Endothelial cell (in vitro differentiated cells): Measurements from ENCODE around the gene PSMG3. TPM values are rescaled to one million over a fixed set of nuclear protein-coding genes. Genes with fewer than 3 reads are reported as not detected.
"Not testable (repeated sequence)": the region's sequence is repeated elsewhere in the genome, so short reads cannot be mapped to it uniquely, and the experiment has no call there.

Experiments used
- DNase-seq: peaks from one replicate; pipeline ENCODE4 v3.0.0; 2021; ENCODE audit warnings: low spot score
- H3K27ac Mint-ChIP-seq: one replicate; pipeline ENCODE4 v1.8.0; 2021; ENCODE audit warnings: mixed read lengths, inconsistent platforms; ENCODE audit not compliant: unreplicated experiment
- H3K27me3 Mint-ChIP-seq: one replicate; pipeline ENCODE4 v1.8.0; 2021; ENCODE audit warnings: mild to moderate bottlenecking, moderate library complexity, mixed read lengths, inconsistent platforms; ENCODE audit not compliant: unreplicated experiment
- H3K36me3 Mint-ChIP-seq: one replicate; pipeline ENCODE4 v1.8.0; 2021; ENCODE audit warnings: mild to moderate bottlenecking, low read depth, mixed read lengths, inconsistent platforms; ENCODE audit not compliant: unreplicated experiment
- H3K4me1 Mint-ChIP-seq: one replicate; pipeline ENCODE4 v1.8.0; 2021; ENCODE audit warnings: mild to moderate bottlenecking, mixed read lengths, inconsistent platforms; ENCODE audit not compliant: unreplicated experiment
- H3K4me3 Mint-ChIP-seq: one replicate; pipeline ENCODE4 v1.8.0; 2021; ENCODE audit warnings: mild to moderate bottlenecking, mixed read lengths, inconsistent platforms; ENCODE audit not compliant: unreplicated experiment
- H3K9me3 Mint-ChIP-seq: one replicate; pipeline ENCODE4 v1.8.0; 2021; ENCODE audit warnings: mixed read lengths, inconsistent platforms; ENCODE audit not compliant: unreplicated experiment
- total RNA-seq: library from RNA; stranded (reverse); fragmentation: NEBNext Ultra II Directional; extraction: Animal tissue kit (Norgen Biotek cat#: 25700); gene quantifications from one replicate; pipeline ENCODE4 v1.2.1, GENCODE V29; 2021; ENCODE audit not compliant: unreplicated experiment
- TF ChIP-seq, protein P1 (sequence below): fragments of 200-600 bp; sonication (generic); IDR thresholded peaks from one replicate; pipeline ENCODE4 v1.5.0; 2021; ENCODE audit warnings: antibody characterized with exemption; ENCODE audit not compliant: unreplicated experiment

Gene PSMG3
- total RNA-seq, 1 donor from 2014 or later = 20.3 TPM

- Mint-ChIP-seq H3K4me1 (peaks cover 4% of the 10 kb centered on the region), H3K4me3 (no peak overlapping the region), H3K9me3 (no peaks in the 10 kb centered on the region), H3K36me3 (peaks cover 4% of the 10 kb centered on the region), H3K27ac (no peak overlapping the region), H3K27me3 (peaks cover 9% of the 10 kb centered on the region)
- TF ChIP-seq, protein P1, sequence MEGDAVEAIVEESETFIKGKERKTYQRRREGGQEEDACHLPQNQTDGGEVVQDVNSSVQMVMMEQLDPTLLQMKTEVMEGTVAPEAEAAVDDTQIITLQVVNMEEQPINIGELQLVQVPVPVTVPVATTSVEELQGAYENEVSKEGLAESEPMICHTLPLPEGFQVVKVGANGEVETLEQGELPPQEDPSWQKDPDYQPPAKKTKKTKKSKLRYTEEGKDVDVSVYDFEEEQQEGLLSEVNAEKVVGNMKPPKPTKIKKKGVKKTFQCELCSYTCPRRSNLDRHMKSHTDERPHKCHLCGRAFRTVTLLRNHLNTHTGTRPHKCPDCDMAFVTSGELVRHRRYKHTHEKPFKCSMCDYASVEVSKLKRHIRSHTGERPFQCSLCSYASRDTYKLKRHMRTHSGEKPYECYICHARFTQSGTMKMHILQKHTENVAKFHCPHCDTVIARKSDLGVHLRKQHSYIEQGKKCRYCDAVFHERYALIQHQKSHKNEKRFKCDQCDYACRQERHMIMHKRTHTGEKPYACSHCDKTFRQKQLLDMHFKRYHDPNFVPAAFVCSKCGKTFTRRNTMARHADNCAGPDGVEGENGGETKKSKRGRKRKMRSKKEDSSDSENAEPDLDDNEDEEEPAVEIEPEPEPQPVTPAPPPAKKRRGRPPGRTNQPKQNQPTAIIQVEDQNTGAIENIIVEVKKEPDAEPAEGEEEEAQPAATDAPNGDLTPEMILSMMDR = no peak
- DNase-seq = no peak
These were observed 46.0 kb downstream of the PSMG3 start for GRCh38 chr7:1523844-1524243.

- TF ChIP-seq, protein P1 = no peak
- H3K4me1 Mint-ChIP-seq = peaks cover 4% of the 10 kb centered on the region
- DNase-seq = no peak
- no peaks in the 10 kb centered on the region for H3K9me3 Mint-ChIP-seq
- no peak overlapping the region for H3K4me3 Mint-ChIP-seq
- H3K36me3 Mint-ChIP-seq = peaks cover 4% of the 10 kb centered on the region
- H3K27me3 Mint-ChIP-seq = peaks cover 9% of the 10 kb centered on the region
- no peak overlapping the region for H3K27ac Mint-ChIP-seq
These were observed 46.6 kb downstream of the PSMG3 start for GRCh38 chr7:1523208-1523607.

- DNase-seq = no peak
- Mint-ChIP-seq H3K27ac (no peak overlapping the region), H3K9me3 (no peaks in the 10 kb centered on the region), H3K4me3 (no peak overlapping the region), H3K27me3 (peaks cover 9% of the 10 kb centered on the region), H3K36me3 (peaks cover 4% of the 10 kb centered on the region), H3K4me1 (no peaks in the 10 kb centered on the region)
- TF ChIP-seq, protein P1 = no peak
These were observed 48.4 kb downstream of the PSMG3 start for GRCh38 chr7:1521456-1521855.

DNA sequence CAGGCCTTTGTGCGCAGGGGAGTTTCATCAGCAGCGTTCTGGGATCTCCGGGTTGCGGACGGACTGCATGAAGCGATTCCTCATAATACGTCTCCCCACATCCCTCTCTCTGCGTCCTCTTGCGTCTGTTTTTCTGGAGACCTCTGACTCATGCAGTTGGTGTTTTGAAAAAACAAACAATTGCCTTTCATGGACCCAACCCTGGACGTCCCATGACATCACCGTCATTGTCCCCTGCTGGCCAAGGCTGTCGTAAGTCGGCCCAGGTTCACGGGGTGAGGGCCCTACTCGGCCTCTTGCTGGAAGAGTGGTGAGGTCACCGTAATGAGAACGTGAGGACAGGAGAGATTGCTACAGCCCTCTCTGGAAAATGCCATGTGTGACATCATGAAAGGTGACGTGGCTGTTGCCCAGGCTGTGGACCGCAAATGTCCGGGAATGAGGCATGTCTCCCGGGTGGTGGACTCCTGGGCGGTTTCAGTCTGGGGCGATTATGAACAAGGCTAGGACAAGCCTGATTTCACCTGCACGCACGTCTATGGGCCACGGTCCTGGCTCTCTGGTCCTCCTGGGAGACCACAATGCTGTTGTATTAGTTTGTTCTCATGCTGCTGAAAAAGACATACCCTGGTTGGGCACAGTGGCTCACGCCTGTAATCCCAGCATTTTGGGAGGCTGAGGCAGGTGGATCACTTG is 49.1 kb downstream of the PSMG3 start:
- Mint-ChIP-seq H3K36me3 (peaks cover 4% of the 10 kb centered on the region), H3K9me3 (no peaks in the 10 kb centered on the region), H3K27ac (no peak overlapping the region), H3K4me3 (no peak overlapping the region), H3K27me3 (peaks cover 9% of the 10 kb centered on the region), H3K4me1 (no peaks in the 10 kb centered on the region)
- no peak for DNase-seq
- TF ChIP-seq, protein P1 = no peak

DNA sequence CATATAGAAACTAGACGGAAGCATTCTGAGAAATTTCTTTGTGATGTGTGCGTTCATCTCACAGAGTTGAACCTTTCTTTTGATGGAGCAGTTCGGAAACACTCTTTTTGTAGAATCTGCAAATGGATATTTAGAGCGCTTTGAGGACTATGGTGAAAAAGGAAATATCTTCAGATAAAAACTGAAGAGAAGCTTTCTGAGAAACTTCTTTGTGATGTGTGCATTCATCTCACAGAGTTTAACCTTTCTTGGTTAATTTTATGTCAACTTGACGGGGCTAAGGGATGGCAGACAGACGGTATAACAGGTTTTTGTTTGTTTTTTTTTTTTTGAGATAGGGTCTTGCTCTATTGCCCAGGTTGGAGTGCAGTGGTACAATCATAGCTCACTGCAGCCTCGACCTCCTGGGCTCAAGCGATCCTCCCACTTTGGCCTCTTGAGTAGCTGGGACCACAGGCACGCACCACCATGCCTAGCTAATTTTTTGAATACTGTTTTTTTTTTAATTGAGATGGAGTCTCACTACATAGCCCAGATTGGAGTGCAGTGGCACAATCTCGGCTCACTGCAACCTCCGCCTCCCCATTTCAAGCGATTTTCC is 50.4 kb downstream of the PSMG3 start:
- not testable (repeated sequence) for DNase-seq, H3K4me1 Mint-ChIP-seq, H3K4me3 Mint-ChIP-seq, H3K9me3 Mint-ChIP-seq, H3K27ac Mint-ChIP-seq, H3K36me3 Mint-ChIP-seq, H3K27me3 Mint-ChIP-seq

Other genes starting within 250 kb of the PSMG3 start
- 25.0 TPM for gene MICALL2, start 110.6 kb downstream of the PSMG3 start, total RNA-seq
- 109 TPM for gene INTS1, start 65.6 kb downstream of the PSMG3 start, total RNA-seq
- 3.4 TPM for gene MAFK, start 39.3 kb downstream of the PSMG3 start, total RNA-seq
- 0.21 TPM for gene TMEM184A, start 13.8 kb downstream of the PSMG3 start, total RNA-seq
- gene ELFN1, start 100.2 kb upstream of the PSMG3 start, total RNA-seq = 10.6 TPM